Cerebellar cortex (tissue), 1 donor: Measurements from ENCODE around the gene FAM163A.

Experiments
- DNase-seq: peaks from one replicate; pipeline ENCODE4 v3.0.0-alpha.2; 2015; ENCODE audit warnings: low spot score

The FAM163A gene

GRCh38 chr1:179753061-179753460 lies 10.0 kb downstream of the FAM163A start:
- no peak for DNase-seq

- DNase-seq: no peak
Measured at GRCh38 chr1:179754041-179754624, 11.0 kb downstream of the FAM163A start.

DNA sequence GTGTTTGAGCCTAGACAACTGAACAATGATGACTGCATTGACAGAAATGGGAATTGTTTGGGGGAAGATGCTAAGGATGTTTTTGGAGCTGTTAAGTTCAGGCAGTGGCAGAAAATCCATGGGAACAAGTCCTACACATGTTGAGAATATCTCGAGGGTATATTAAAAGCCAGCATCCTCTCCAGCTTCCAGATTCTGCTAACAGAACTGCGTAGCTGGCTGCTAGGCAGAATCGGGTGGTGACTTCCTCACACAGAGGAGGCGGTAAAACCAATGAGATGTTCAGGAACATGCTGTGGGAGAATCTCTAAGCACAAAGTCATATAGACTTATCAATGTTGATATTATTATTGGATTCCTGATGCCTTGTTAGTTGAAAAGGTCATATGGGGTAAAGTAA lies 14.8 kb downstream of the FAM163A start:
- no peak for DNase-seq

GRCh38 chr1:179760521-179760920 lies 17.4 kb downstream of the FAM163A start:
- DNase-seq: no peak

- no peak for DNase-seq
Measured at GRCh38 chr1:179761296-179761695, 18.2 kb downstream of the FAM163A start.

GRCh38 chr1:179761846-179762640 lies 19.0 kb downstream of the FAM163A start:
- DNase-seq: peak; percentile 33

DNA sequence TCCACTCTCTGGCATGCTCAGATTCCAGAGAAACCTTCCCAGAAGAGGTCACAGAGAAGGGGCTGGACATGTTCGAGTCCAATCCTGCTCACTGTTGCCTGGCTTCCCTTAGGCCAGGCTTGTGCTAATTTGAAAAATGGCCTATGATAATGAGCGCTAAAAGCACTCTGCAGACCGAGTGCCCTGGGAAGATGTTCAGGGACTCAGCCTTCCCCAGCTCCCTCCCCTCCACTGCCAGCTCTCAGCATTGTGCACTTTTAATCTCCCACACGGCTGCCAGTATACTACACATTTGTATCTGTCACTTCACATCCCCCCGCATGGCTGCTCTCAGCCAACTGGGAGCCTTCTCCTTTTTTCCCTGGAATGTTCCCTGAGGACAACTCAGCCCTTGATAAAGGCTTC lies 24.1 kb downstream of the FAM163A start:
- no peak for DNase-seq

GRCh38 chr1:179767996-179768395 lies 24.9 kb downstream of the FAM163A start:
- DNase-seq: no peak

DNA sequence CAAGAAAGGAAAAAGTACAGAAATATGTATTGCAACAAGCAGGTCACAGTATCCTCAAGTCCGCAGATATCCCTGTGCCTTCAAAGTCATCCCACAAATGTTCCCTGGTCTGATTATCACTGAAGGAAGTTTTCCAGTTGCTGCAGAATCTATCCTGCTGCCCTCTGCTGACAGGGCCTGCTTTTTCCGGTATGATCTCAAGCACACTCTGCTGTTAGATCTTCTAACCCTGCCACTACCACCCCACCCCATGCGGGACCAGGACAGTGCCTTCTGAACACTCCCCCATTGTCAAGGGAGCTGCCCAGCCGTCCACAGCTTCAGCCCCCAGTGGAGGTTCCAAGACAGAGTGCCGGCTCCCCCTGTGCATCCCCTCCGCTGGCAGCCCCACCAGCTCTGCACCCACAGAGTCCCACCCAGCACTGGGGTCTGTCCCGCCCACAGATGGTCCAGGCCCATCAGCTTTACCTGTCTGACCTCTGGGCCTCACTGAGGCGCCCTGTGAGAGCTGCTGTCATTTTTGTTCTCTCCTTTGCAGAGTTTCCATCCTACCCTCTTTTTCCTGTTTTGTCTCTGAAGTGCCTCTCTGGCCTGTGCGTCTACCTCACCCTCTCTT lies 27.9 kb downstream of the FAM163A start:
- DNase-seq: no peak

DNA sequence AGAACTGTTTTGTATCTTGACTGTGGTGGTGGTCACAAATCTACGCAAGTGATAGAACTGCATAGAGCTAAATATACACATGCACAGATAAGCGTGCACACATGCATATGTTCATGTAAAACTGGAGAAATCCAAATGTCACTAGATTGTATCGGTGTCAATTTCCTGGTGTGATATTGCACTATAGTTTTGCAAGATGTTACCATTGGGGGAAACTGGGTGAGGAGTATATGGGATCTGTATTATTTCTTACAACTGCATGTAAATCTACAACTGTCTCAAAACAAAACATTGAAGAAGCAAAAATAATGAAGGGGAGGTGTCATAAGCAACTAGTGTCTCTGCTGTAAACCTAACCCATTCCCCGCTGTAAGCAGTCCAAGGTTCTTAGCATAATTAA lies 30.2 kb downstream of the FAM163A start:
- DNase-seq: no peak

DNA sequence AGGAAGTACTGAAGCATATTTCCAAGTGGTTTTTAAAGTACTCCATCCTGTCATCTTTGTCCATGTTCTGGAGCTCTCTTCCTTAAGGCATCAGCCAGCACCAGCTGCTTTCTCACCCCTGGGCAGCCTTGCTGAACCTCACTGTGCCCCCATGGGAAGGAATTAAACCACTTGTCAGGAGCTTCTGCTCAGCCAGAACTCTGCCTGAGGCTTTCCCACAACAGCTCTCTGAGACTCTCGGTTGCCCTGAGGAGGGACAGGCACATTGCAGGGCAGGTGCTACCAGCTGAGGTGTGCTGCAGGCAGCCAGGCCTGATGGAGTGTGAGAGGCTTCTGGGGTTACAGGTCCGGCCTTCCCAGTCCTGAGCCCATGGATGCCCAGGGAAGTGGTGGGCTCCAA lies 30.9 kb downstream of the FAM163A start:
- DNase-seq: no peak

DNA sequence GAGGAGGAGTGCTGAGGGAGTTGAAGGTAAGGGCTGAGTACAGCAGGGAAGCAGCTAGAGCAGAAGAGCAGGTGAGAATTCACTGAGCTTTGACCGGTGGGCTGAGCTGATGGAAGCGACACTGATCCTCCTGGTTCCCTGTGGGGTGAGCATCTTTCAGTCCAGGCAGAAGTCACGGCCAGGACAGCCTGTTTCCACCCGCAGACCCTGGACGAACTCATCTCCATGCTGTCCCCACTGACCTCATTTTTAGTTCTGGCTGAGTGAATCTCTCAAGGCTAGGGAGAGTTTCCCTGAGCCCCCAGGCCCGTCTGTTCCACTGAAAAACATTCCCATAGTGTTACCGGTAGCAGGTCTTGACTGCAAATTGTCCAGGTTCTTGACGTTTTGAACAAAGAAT lies 31.5 kb downstream of the FAM163A start:
- DNase-seq: no peak

DNA sequence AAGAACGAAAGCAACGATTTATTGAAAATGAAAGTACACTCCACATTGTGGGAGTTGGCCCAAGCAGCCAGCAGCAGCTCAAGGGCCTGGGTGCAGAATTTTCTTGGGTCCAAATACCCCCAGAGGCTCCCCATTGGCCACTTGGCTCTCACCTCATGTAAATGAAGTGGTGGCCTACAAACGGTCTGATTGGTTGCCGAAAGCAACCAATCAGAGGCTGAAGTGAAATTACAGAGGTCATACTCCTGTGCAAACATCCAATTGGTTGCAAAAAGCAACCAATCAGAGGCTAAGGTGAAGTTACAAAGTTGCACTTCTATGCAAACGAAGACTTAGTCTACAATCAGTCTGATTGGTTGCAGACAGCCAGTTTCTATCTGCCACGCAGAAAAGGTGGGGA lies 31.9 kb downstream of the FAM163A start:
- DNase-seq: no peak

GRCh38 chr1:179776831-179777230 lies 33.7 kb downstream of the FAM163A start:
- no peak for DNase-seq

DNA sequence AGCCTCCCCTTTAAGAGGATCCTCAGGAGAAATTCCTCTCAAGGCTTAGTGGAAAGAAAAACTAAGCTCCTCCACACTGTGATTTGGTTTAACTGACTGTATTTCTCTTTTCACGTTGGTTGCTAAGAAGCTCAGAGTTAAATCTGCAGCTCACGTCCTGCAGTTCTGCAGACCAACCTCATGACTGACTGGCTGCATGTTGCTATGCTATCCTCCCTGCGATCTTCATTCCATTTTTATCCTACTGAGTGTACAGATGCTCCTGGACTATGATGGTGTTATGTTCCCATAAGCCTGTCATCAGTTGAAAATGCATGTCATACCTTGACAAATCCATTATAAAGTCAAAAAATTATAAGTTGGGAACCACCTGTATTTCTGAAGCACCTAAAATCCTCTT lies 34.6 kb downstream of the FAM163A start:
- DNase-seq: no peak

GRCh38 chr1:179779645-179780272 lies 36.7 kb downstream of the FAM163A start:
- DNase-seq: no peak

GRCh38 chr1:179781962-179782361 lies 38.9 kb downstream of the FAM163A start:
- DNase-seq: no peak

DNA sequence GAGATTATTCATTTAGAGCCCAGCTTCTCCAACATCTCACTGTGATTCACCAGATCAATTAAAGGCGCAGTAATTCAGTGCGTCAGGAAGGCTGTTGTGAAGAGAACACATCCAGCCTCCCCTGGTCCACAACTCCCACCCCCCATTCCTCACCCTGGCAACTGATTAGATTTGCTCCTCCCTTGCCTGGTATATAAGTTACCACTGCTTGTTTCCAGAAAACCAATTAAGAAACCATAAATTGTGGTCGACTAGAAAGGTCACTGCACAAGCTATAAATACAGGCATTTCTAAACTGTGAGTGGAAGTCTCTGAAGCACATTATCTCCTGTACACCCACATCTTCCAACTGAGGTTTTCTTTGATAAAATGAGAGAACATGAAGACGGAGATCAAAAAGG lies 41.9 kb downstream of the FAM163A start:
- DNase-seq: no peak

DNA sequence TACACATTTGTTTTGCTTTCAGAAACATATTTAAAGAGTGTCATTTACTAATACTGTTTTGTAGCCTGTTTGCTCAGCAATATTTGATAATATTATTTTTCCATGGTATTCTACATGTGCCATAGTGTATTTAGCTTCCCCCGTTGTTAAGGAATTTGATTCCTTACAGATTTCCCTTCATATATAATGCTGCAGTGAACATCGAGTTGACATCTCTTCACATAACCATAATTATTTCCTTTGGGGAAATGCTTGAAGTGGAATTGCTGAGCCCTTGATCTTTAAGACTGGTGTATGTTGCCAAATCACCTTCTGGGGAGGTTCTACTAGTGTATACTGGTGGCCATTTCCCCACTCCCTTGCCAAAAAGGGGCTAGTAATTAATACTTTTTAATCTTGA lies 42.6 kb downstream of the FAM163A start:
- no peak for DNase-seq

GRCh38 chr1:179786815-179787685 lies 44.0 kb downstream of the FAM163A start:
- DNase-seq: no peak

DNA sequence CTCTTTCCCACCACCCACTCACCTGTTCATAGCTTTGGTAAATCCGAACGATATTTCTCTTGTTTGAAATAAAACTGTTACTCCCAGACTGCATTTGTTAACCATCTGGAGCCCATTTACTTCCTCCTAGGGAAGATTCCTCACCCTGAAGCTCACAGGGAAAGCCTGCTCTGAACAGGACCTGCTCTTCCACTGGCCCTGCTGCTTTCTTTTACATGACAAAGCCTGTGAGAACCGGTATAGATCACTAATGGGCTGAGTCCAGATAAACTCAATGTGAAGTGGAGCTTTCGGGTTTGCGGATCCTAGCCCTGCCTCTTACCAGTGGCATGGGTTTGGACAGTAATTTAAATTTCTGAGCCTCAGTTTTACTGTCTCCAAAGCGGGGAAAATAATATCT lies 45.2 kb downstream of the FAM163A start:
- no peak for DNase-seq

GRCh38 chr1:179793281-179793680 lies 50.2 kb downstream of the FAM163A start:
- no peak for DNase-seq
